22Rv1 (cell line): ENCODE measurements around the gene RCSD1.

Experiments
- CTCF ChIP-seq: fragments of 450-650 bp; IDR thresholded peaks from 2 replicates; pipeline ENCODE4 v1.5.1; 2017; ENCODE audit warnings: mild to moderate bottlenecking
- ZFX ChIP-seq: fragments of 450-650 bp; IDR thresholded peaks from 2 replicates; pipeline ENCODE4 v1.6.1; 2017; ENCODE audit warnings: antibody characterized with exemption, borderline replicate concordance

- TF ChIP-seq CTCF (no peak), ZFX (no peak)
These were observed 120.6 kb downstream of the RCSD1 start for GRCh38 chr1:167750641-167751040.
